Measurements from ENCODE around the gene ATP11A. TPM values are rescaled to one million over a fixed set of nuclear protein-coding genes. Genes with fewer than 3 reads are reported as not detected.

ATP11A gene
- total and polyA plus RNA-seq, 2 donors (not counting 3 experiments of a cell fraction or from before 2014, with no cell fraction given), result 16.5 to 88.1 TPM

DNA sequence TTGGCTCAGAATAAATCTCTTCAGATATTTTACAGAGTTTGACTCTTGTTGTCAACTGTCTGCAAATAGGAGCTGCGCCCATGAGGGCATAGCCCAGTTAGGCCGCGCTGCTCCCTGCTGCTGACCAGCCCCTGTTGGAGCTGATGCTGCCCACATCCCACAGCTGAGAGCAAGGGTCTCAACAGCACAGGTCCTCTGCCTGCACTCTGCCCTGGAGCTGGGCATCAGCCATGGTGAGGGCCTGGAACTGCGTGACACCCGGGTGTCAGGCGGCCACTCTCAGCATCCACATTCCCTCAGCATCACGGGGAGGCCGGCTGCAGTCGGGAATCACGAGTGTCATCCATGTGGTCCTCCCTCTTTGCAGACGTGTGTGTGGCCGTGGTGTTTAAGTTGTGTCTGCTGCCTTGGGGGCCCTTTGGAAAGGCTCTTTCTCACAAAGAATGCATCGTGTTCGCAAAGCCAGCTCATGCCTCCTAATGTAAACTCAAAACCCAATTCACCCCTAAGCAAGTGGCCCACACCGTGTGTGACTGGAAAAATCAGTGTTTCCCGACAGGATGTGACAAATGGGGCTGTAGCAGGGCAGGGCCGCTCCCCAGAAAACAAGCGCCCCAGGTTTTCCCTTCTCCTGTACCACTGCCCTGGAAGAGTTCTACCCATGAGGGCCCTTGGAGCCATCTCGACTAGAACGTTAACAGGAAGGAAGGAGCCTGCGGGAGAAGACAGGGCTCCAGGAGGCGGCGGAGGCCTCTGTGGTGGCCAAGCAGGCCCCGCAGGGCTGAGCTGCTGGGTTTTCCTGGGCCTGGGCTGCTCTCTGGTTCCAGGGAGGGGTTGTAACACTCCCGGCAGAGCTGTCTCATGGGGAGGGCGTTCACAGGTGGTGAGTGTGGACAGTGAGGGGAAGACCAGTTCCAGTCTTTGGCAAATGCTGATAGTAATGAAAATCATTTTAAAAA lies 20.3 kb downstream of the ATP11A start:
- intact Hi-C loops (cut with micrococcal nuclease), result loop anchor here (5.0 kb wide), 1 partner anchor 72 kb away; no protein-coding TSS in a partner anchor
- Histone ChIP-seq H3K36me3 (ENCODE audit: control insufficient read depth in 2 of 2, extremely low read depth in 1 of 2, insufficient read depth in 2 of 2, low read length in 2 of 2) (no peaks in the 10 kb centered on the region), H2AFZ (ENCODE audit: low read depth, low read length) (no peak overlapping the region), H3K9ac (replicated peaks; ENCODE audit: extremely low read depth, insufficient read depth, low read length) (no peak overlapping the region), H3K9me1 (replicated peaks; ENCODE audit: control insufficient read depth, extremely low read depth, insufficient read depth, low read length) (no peaks in the 10 kb centered on the region), H3K4me1 (ENCODE audit: control insufficient read depth, extremely low read depth, insufficient read depth, low read length) (peaks cover 27% of the 10 kb centered on the region), H4K20me1 (replicated peaks; ENCODE audit: control insufficient read depth, extremely low read depth, insufficient read depth, low read length) (no peaks in the 10 kb centered on the region), H3K27ac (ENCODE audit: insufficient read depth, low read depth, low read length) (peak overlapping the region; percentile 76), H3K27me3 (ENCODE audit: control insufficient read depth in 2 of 2, insufficient read depth in 2 of 2, low read length in 2 of 2) (no peaks in the 10 kb centered on the region), H3K9me3 (replicated peaks; ENCODE audit: control insufficient read depth, insufficient read depth, low read length) (no peaks in the 10 kb centered on the region), H3K4me2 (ENCODE audit: insufficient read depth, low read length) (no peak overlapping the region), H3K79me2 (ENCODE audit: control insufficient read depth, insufficient read depth, low read length) (peaks cover 35% of the 10 kb centered on the region), H3K4me3 (replicated peaks in 1 of 3; ENCODE audit: insufficient read depth in 1 of 3, low read depth in 1 of 3, low read length in 3 of 3) (no peak overlapping the region)
- peak; percentile 67 for FAIRE-seq
- ChIA-PET CTCF (interaction anchor here (1.6 kb wide), 1 partner anchor 16 kb away, joined by 5 read pairs; no protein-coding TSS in a partner anchor), POLR2A (no interaction called here)
- TF ChIP-seq GATA2 (IDR thresholded peaks at IDR 0.05; ENCODE audit: insufficient read depth, insufficient read length, low read depth, low read length) (no peak), FOS (IDR thresholded peaks at IDR 0.05; ENCODE audit: borderline replicate concordance, insufficient read depth, low read length) (no peak), POLR2A (IDR thresholded peaks at IDR 0.05; ENCODE audit: low read depth, low read length) (no peak), EZH2 (IDR thresholded peaks at IDR 0.05; ENCODE audit: borderline replicate concordance, low read depth, low read length, severe bottlenecking) (no peak), POLR2AphosphoS5 (IDR thresholded peaks at IDR 0.05; ENCODE audit: insufficient read depth, low read depth, low read length) (no peak), JUN (IDR thresholded peaks at IDR 0.05; ENCODE audit: borderline replicate concordance, insufficient read depth, insufficient read length, low read depth) (no peak), MYC (IDR thresholded peaks at IDR 0.05; ENCODE audit: low read depth, low read length) (no peak)
- TF ChIP-seq, protein P1, sequence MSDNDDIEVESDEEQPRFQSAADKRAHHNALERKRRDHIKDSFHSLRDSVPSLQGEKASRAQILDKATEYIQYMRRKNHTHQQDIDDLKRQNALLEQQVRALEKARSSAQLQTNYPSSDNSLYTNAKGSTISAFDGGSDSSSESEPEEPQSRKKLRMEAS (IDR thresholded peaks at IDR 0.05; ENCODE audit: insufficient read depth, insufficient read length), result no peak
- TF ChIP-seq, protein P2, sequence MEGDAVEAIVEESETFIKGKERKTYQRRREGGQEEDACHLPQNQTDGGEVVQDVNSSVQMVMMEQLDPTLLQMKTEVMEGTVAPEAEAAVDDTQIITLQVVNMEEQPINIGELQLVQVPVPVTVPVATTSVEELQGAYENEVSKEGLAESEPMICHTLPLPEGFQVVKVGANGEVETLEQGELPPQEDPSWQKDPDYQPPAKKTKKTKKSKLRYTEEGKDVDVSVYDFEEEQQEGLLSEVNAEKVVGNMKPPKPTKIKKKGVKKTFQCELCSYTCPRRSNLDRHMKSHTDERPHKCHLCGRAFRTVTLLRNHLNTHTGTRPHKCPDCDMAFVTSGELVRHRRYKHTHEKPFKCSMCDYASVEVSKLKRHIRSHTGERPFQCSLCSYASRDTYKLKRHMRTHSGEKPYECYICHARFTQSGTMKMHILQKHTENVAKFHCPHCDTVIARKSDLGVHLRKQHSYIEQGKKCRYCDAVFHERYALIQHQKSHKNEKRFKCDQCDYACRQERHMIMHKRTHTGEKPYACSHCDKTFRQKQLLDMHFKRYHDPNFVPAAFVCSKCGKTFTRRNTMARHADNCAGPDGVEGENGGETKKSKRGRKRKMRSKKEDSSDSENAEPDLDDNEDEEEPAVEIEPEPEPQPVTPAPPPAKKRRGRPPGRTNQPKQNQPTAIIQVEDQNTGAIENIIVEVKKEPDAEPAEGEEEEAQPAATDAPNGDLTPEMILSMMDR (IDR thresholded peaks at IDR 0.05; ENCODE audit: extremely low read depth in 1 of 2, insufficient read depth in 1 of 2, low read depth in 1 of 2, low read length in 2 of 2), result no peak
- BruUV-seq (replicated peaks), result no TSS peak
- dilution Hi-C loops (cut with MboI; ENCODE audit: extremely low pct_ligation_motif_present, low sequenced_read_pairs), result no loop called here
- peak; percentile 36 for DNase-seq (ENCODE audit: low read depth, low spot score)

Data from endothelial cell of umbilical vein (primary cell).